ENCODE results near the gene MAP2K6. TPM values are rescaled to one million over a fixed set of nuclear protein-coding genes. Genes with fewer than 3 reads are reported as not detected.

The MAP2K6 gene
- total and polyA plus RNA-seq, 10 of the 15 experiments (the other 5 are each of a cell fraction or from before 2014, with no cell fraction given), result 15.6 to 70.3 (median 22.9) TPM

DNA sequence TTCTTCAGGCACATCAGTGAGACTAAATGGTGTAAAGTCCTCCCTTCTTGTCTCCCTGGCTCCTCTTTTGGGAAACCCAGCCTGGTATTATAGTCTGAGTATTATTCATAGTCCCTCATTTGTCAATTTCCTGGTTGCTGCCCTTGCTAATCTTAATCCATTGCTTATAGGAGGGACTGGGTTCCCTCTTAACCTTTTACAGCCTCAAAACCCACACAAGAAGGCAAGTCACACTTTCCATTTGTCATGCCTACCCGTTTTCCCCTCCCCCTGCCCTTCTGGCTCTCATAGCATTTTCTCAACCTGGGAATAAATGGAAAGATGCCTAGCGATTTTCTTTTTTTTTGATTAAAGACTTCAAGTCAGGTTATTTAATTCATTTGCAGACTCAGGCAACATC lies 124.8 kb downstream of the MAP2K6 start (continued):
- no peak for TF ChIP-seq ZNF687 (IDR thresholded peaks at IDR 0.05)
- TF ChIP-seq, protein P1, sequence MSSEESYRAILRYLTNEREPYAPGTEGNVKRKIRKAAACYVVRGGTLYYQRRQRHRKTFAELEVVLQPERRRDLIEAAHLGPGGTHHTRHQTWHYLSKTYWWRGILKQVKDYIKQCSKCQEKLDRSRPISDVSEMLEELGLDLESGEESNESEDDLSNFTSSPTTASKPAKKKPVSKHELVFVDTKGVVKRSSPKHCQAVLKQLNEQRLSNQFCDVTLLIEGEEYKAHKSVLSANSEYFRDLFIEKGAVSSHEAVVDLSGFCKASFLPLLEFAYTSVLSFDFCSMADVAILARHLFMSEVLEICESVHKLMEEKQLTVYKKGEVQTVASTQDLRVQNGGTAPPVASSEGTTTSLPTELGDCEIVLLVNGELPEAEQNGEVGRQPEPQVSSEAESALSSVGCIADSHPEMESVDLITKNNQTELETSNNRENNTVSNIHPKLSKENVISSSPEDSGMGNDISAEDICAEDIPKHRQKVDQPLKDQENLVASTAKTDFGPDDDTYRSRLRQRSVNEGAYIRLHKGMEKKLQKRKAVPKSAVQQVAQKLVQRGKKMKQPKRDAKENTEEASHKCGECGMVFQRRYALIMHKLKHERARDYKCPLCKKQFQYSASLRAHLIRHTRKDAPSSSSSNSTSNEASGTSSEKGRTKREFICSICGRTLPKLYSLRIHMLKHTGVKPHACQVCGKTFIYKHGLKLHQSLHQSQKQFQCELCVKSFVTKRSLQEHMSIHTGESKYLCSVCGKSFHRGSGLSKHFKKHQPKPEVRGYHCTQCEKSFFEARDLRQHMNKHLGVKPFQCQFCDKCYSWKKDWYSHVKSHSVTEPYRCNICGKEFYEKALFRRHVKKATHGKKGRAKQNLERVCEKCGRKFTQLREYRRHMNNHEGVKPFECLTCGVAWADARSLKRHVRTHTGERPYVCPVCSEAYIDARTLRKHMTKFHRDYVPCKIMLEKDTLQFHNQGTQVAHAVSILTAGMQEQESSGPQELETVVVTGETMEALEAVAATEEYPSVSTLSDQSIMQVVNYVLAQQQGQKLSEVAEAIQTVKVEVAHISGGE (CRISPR knock-in tag; IDR thresholded peaks at IDR 0.05), result no peak
- no peak for TF ChIP-seq RCOR1 (conservative IDR thresholded peaks at IDR 0.05; ENCODE audit: low read depth, low read length)
- TF ChIP-seq EP300 (IDR thresholded peaks at IDR 0.05; ENCODE audit: borderline replicate concordance in 1 of 2, control insufficient read depth in 1 of 2, low read depth in 2 of 2, low read length in 2 of 2), result no peak
- TF ChIP-seq SMARCA5 (IDR thresholded peaks at IDR 0.05), result no peak
